IMR-90 (cell line): Measurements from ENCODE around the gene HHATL. TPM values are rescaled to one million over a fixed set of nuclear protein-coding genes. Genes with fewer than 3 reads are reported as not detected.
A peak's percentile ranks its signal among the peaks of the same experiment; 100 is the strongest.

Experiments used
- ATAC-seq: fragments of 200-7000 bp; cut with Tn5 transposase; 2 replicates; pipeline ENCODE4 v1.9.1; 2020; ENCODE audit warnings: low read depth, mild to moderate bottlenecking, moderate library complexity
- BruUV-seq: library from RNA; stranded (reverse); fragments of 400-500 nt; replicated peaks from 2 replicates; lab custom pipeline; 2021; lab: Mats Ljungman, UMichigan
- CTCF ChIA-PET: fragments of 300-600 bp; formaldehyde crosslinking; extraction: SDS; loops from one replicate; lab custom pipeline; 2021; ENCODE audit warnings: antibody characterized with exemption; lab: Yijun Ruan, JAX
- POLR2A ChIA-PET: fragments of 300-600 bp; sonication (Branson Sonifier 250); formaldehyde crosslinking; loops from one replicate; lab custom pipeline; 2022; ENCODE audit warnings: antibody characterized with exemption; ENCODE audit not compliant: unreplicated experiment; lab: Charles Lee
- DNase-seq: peaks from one replicate; pipeline ENCODE4 v3.0.0; 2013
- H2AFZ ChIP-seq: replicated peaks from 2 replicates; pipeline ENCODE3; 2013; ENCODE audit warnings: low read length, mild to moderate bottlenecking; ENCODE audit not compliant: poor library complexity
- H2AK5ac ChIP-seq: 2 replicates; pipeline ENCODE4 v1.6.1; 2013; ENCODE audit warnings: low read depth, low read length, inconsistent platforms
- H2AK9ac ChIP-seq: replicated peaks from 2 replicates; pipeline ENCODE3; 2013; ENCODE audit warnings: mild to moderate bottlenecking, low read depth, low read length, moderate library complexity; ENCODE audit not compliant: poor library complexity
- H2BK120ac ChIP-seq: 2 replicates; pipeline ENCODE4 v1.6.1; 2013; ENCODE audit warnings: low read depth, low read length, inconsistent platforms
- H2BK15ac ChIP-seq: 3 replicates; pipeline ENCODE4 v1.6.1; 2013; ENCODE audit warnings: low read depth, low read length, inconsistent platforms
- H2BK20ac ChIP-seq: 2 replicates; pipeline ENCODE4 v1.6.1; 2013; ENCODE audit warnings: low read depth, mild to moderate bottlenecking, inconsistent platforms, low read length, moderate library complexity
- H2BK5ac ChIP-seq: 2 replicates; pipeline ENCODE4 v1.6.1; 2013; ENCODE audit warnings: mild to moderate bottlenecking, low read depth, low read length, inconsistent platforms; ENCODE audit not compliant: poor library complexity, severe bottlenecking
- H3K14ac ChIP-seq: replicated peaks from 2 replicates; pipeline ENCODE4 v1.6.1; 2013; ENCODE audit warnings: low read depth, low read length, inconsistent platforms
- H3K18ac ChIP-seq: 2 replicates; pipeline ENCODE4 v1.6.1; 2013; ENCODE audit warnings: low read depth, low read length, control low read depth
- H3K23ac ChIP-seq: 2 replicates; pipeline ENCODE4 v1.6.1; 2013; ENCODE audit warnings: low read depth, low read length, inconsistent platforms
- H3K27ac ChIP-seq: 2 replicates; pipeline ENCODE4 v1.5.1; 2013; ENCODE audit warnings: mild to moderate bottlenecking, control low read depth, low read length; ENCODE audit not compliant: insufficient read depth
- H3K27me3 ChIP-seq: 2 replicates; pipeline ENCODE4 v1.6.1; 2013; ENCODE audit warnings: low read length; ENCODE audit not compliant: control insufficient read depth, insufficient read depth
- H3K36me3 ChIP-seq: 2 replicates; pipeline ENCODE4 v1.6.1; 2013; ENCODE audit warnings: low read length, mixed read lengths; ENCODE audit not compliant: control insufficient read depth, insufficient read depth
- H3K4ac ChIP-seq: 2 replicates; pipeline ENCODE4 v1.6.1; 2013; ENCODE audit warnings: low read depth, low read length, inconsistent platforms
- H3K4me1 ChIP-seq: 2 replicates; pipeline ENCODE4 v1.6.1; 2013; ENCODE audit warnings: low read length, mixed read lengths; ENCODE audit not compliant: control insufficient read depth, insufficient read depth
- H3K4me2 ChIP-seq: 2 replicates; pipeline ENCODE4 v1.6.1; 2013; ENCODE audit warnings: low read depth, mild to moderate bottlenecking, control low read depth, low read length, moderate library complexity
- H3K4me3 ChIP-seq: 2 replicates; pipeline ENCODE4 v1.5.1; 2013; ENCODE audit warnings: low read depth, mild to moderate bottlenecking, control low read depth, low read length, moderate library complexity; ENCODE audit not compliant: insufficient read depth
- H3K56ac ChIP-seq: 2 replicates; pipeline ENCODE4 v1.6.1; 2013; ENCODE audit warnings: low read length, inconsistent platforms; ENCODE audit not compliant: insufficient read depth; ENCODE audit errors: extremely low read depth
- H3K79me1 ChIP-seq, 2 experiments: 2 replicates each; pipeline ENCODE4 v1.6.1; 2013; ENCODE audit warnings: low read length in 2 of 2, inconsistent platforms in 1 of 2, low read depth in 1 of 2
- H3K9ac ChIP-seq: 2 replicates; pipeline ENCODE4 v1.6.1; 2013; ENCODE audit warnings: low read depth, low read length, control low read depth
- H3K9me1 ChIP-seq: 2 replicates; pipeline ENCODE4 v1.6.1; 2013; ENCODE audit warnings: low read length, inconsistent platforms; ENCODE audit not compliant: insufficient read depth
- H3K9me3 ChIP-seq: 2 replicates; pipeline ENCODE4 v1.6.1; 2013; ENCODE audit warnings: low read length; ENCODE audit not compliant: control insufficient read depth, insufficient read depth
- H4K20me1 ChIP-seq: 2 replicates; pipeline ENCODE4 v1.6.1; 2013; ENCODE audit warnings: low read length, inconsistent platforms; ENCODE audit not compliant: insufficient read depth
- H4K5ac ChIP-seq: 2 replicates; pipeline ENCODE4 v1.6.1; 2013; ENCODE audit warnings: mild to moderate bottlenecking, low read depth, low read length, control low read depth
- H4K8ac ChIP-seq, 2 experiments: 2 replicates each; pipeline ENCODE4 v1.6.1; 2013; ENCODE audit warnings: low read depth in 2 of 2, low read length in 2 of 2, control low read depth in 1 of 2, inconsistent platforms in 1 of 2
- H4K91ac ChIP-seq: 2 replicates; pipeline ENCODE4 v1.6.1; 2013; ENCODE audit warnings: low read depth, low read length, inconsistent platforms; ENCODE audit not compliant: insufficient read depth
- FOS ChIP-seq: fragments of 150-350 bp; IDR thresholded peaks from 2 replicates; pipeline ENCODE4 v1.6.1; 2016; ENCODE audit warnings: low read depth, low read length
- MAZ ChIP-seq: IDR thresholded peaks from 2 replicates; pipeline ENCODE4 v1.6.1; 2012; ENCODE audit warnings: low read depth, mild to moderate bottlenecking, low read length, improper control_type of control experiment, moderate library complexity, borderline replicate concordance
- MXI1 ChIP-seq: IDR thresholded peaks from 2 replicates; pipeline ENCODE4 v1.6.1; 2012; ENCODE audit warnings: low read depth, mild to moderate bottlenecking, low read length, moderate library complexity, borderline replicate concordance
- POLR2A ChIP-seq: IDR thresholded peaks from 2 replicates; pipeline ENCODE4 v1.6.1; 2012; ENCODE audit warnings: mild to moderate bottlenecking, low read depth, low read length
- USF2 ChIP-seq: fragments of 150-350 bp; IDR thresholded peaks from 2 replicates; pipeline ENCODE4 v1.6.1; 2017; ENCODE audit warnings: mild to moderate bottlenecking, antibody characterized with exemption, low read length, low read depth
- whole genome bisulfite sequencing, 2 experiments: methylation state at CpG; one replicate each; pipeline versions ENCODE4 v1.1.5 to v1.1.7; 2013; ENCODE audit warnings: missing lambda C conversion rate in 2 of 2; ENCODE audit not compliant: insufficient read length in 1 of 2; ENCODE audit errors: extremely low coverage in 2 of 2; 5-methylcytosine and 5-hydroxymethylcytosine counted together
- dilution Hi-C: fragments of 300-500 bp; cut with HindIII; formaldehyde crosslinking; loops from one replicate; pipeline ENCODE4 v1.14.3; 2018; ENCODE audit warnings: low sequenced_read_pairs; ENCODE audit not compliant: unreplicated experiment
- in situ Hi-C: fragments of 300-500 bp; cut with MboI; formaldehyde crosslinking; loops from 3 replicates; pipeline ENCODE4 v1.14.3; 2019; ENCODE audit warnings: low sequenced_read_pairs, inconsistent platforms, mixed read lengths
- intact Hi-C: fragments of 100-400 bp; cut with micrococcal nuclease; formaldehyde crosslinking; loops from 2 replicates; pipeline ENCODE4 v1.10.0; 2022
- polyA plus RNA-seq, 3 experiments: library from polyadenylated mRNA; depleted of rRNA; stranded (reverse); fragments of >200 nt; gene quantifications; 2 replicates each; pipeline ENCODE4 v1.2.3, GENCODE V29; 2012; ENCODE audit warnings: low replicate concordance in 1 of 3
- total RNA-seq: library from RNA; depleted of rRNA; stranded (reverse); fragments of >200 nt; gene quantifications from 2 replicates; pipeline ENCODE4 v1.2.3, GENCODE V29; 2012

HHATL gene
- total and polyA plus RNA-seq, 2 of the 4 experiments (the other 2 are of a cell fraction), result not detected

- Histone ChIP-seq H3K27me3 (no peaks in the 10 kb centered on the region), H3K9ac (peak overlapping the region; percentile 85), H2AK5ac (peak overlapping the region; percentile 88), H4K5ac (peak overlapping the region; percentile 28), H3K56ac (peak overlapping the region; percentile 18; the same call in 1 of the 2 replicates), H3K79me1 (peaks cover 31 to 82% of the 10 kb centered on the region in 2 experiments), H4K91ac (peak overlapping the region; percentile 88), H4K20me1 (peaks cover 32% of the 10 kb centered on the region), H2BK15ac (peak overlapping the region; percentile 79; the same call in 2 of the 3 replicates), H2BK20ac (peak overlapping the region; percentile 32), H3K23ac (peak overlapping the region; percentile 81), H3K4me2 (peak overlapping the region; percentile 95), H2AK9ac (peak overlapping the region; percentile 94), H3K9me1 (peaks cover 45% of the 10 kb centered on the region), H3K36me3 (peaks cover 6% of the 10 kb centered on the region), H3K4me1 (peaks cover 35% of the 10 kb centered on the region), H2AFZ (peak overlapping the region; percentile 92), H3K4ac (peak overlapping the region; percentile 88), H2BK120ac (peak overlapping the region; percentile 68), H3K4me3 (peak overlapping the region; percentile 70), H3K14ac (peak overlapping the region; percentile 72), H2BK5ac (peak overlapping the region; percentile 77), H3K27ac (peak overlapping the region; percentile 77), H3K9me3 (no peaks in the 10 kb centered on the region), H3K18ac (peak overlapping the region; percentile 26; the same call in 1 of the 2 replicates), H4K8ac (peak overlapping the region; percentile 52 to 83; a peak in 3 of 4 replicates)
- 0% methylated on average over 2 of the region's 7 CpGs; no CpG with 5 or more reads in 1 of the 2 experiments for WGBS, 2 experiments
- peak; percentile 45 for ATAC-seq
- intact Hi-C loops, result loop anchor here (2.0 to 5.0 kb wide), 2 partner anchors 50 to 92 kb away; partner anchors contain the start of gene NKTR
- no TSS peak for BruUV-seq
- DNase-seq, result peak; percentile 78
- in situ Hi-C loops, result no loop called here
- POLR2A ChIA-PET, result no interaction called here
- CTCF ChIA-PET, result interaction anchor here (1.3 to 2.5 kb wide), 3 partner anchors 11 to 19 kb away, joined by 4 to 6 read pairs (median 5); no protein-coding TSS in a partner anchor
- dilution Hi-C loops, result no loop called here
- TF ChIP-seq POLR2A (peak; percentile 58; the same call in 1 of the 2 replicates), USF2 (no peak), MXI1 (peak; percentile 54; the same call in 1 of the 2 replicates), MAZ (peak; percentile 59; the same call in 1 of the 2 replicates), FOS (peak; percentile 33; the same call in 1 of the 2 replicates)
Observed at GRCh38 chr3:42652611-42653302, 49.8 kb downstream of the HHATL start.
